K562 (cell line): ENCODE data around the gene OSBPL7. TPM values are rescaled to one million over a fixed set of nuclear protein-coding genes. Genes with fewer than 3 reads are reported as not detected.

ENCODE experiments used
- ARHGAP35 ChIP-seq: fragments of 450-650 bp; IDR thresholded peaks from 2 replicates; pipeline ENCODE4 v1.6.1; 2018; ENCODE audit not compliant: partially characterized antibody
- ARNT ChIP-seq, 2 experiments: fragments of 450-650 bp; IDR thresholded peaks; 2 replicates each; pipeline ENCODE4 v1.6.1; 2016; ENCODE audit warnings: mild to moderate bottlenecking in 1 of 2
- CBX1 ChIP-seq: sonication (generic); IDR thresholded peaks from 2 replicates; pipeline ENCODE4 v1.6.1; 2016; ENCODE audit warnings: antibody characterized with exemption, low read depth, mild to moderate bottlenecking
- COPS2 ChIP-seq: fragments of 450-650 bp; conservative IDR thresholded peaks from 2 replicates; pipeline ENCODE4 v1.6.1; 2016; ENCODE audit warnings: mild to moderate bottlenecking, moderate library complexity
- CREB3L1 ChIP-seq: fragments of 450-650 bp; IDR thresholded peaks from 2 replicates; pipeline ENCODE4 v1.6.1; 2014; ENCODE audit warnings: low read depth, mild to moderate bottlenecking, moderate library complexity, borderline replicate concordance
- EGR1 ChIP-seq: fragments of 450-650 bp; conservative IDR thresholded peaks from 2 replicates; pipeline ENCODE4 v1.6.1; 2017; ENCODE audit warnings: mild to moderate bottlenecking
- EP400 ChIP-seq: fragments of 450-650 bp; IDR thresholded peaks from 2 replicates; pipeline ENCODE4 v1.6.1; 2017; ENCODE audit warnings: antibody characterized with exemption, mild to moderate bottlenecking, moderate library complexity
- FOXA3 ChIP-seq, 2 experiments: fragments of 450-650 bp in 1 of 2; sonication (generic) in 1 of 2; formaldehyde crosslinking; IDR thresholded peaks in 1 of 2; conservative IDR thresholded peaks in 1 of 2; 2 replicates each; pipeline versions ENCODE4 v1.4.0 to v1.8.0; 2020 to 2022; ENCODE audit warnings: mild to moderate bottlenecking in 2 of 2, missing genetic modification reagents in 1 of 2
- FOXK2 ChIP-seq, 2 experiments: fragments of 450-650 bp; IDR thresholded peaks in 1 of 2; conservative IDR thresholded peaks in 1 of 2; 2 replicates each; pipeline ENCODE4 v1.6.1; 2016; ENCODE audit warnings: low read depth in 2 of 2, mild to moderate bottlenecking in 1 of 2
- GTF2F1 ChIP-seq: IDR thresholded peaks from 2 replicates; pipeline ENCODE4 v1.6.1; 2011; ENCODE audit warnings: low read depth, low read length, improper control_type of control experiment
- HES1 ChIP-seq: fragments of 450-650 bp; IDR thresholded peaks from 2 replicates; pipeline ENCODE4 v1.6.1; 2016; ENCODE audit warnings: low read depth, mild to moderate bottlenecking, moderate library complexity
- HNRNPUL1 ChIP-seq: fragments of 200-400 bp; formaldehyde crosslinking; IDR thresholded peaks from 2 replicates; pipeline ENCODE4 v1.6.1; 2017; ENCODE audit warnings: low read length
- HOXB6 ChIP-seq: fragments of 250-450 bp; sonication (Bioruptor Pico); IDR thresholded peaks from 2 replicates; pipeline ENCODE4 v1.5.1; 2022; ENCODE audit warnings: mild to moderate bottlenecking, borderline replicate concordance
- HSF4 ChIP-seq: fragments of 250-450 bp; sonication (Bioruptor Pico); IDR thresholded peaks from 2 replicates; pipeline ENCODE4 v2.1.2; 2022; ENCODE audit warnings: mild to moderate bottlenecking, moderate library complexity, borderline replicate concordance
- KAT2B ChIP-seq: IDR thresholded peaks from one replicate; pipeline ENCODE4 v1.6.1; 2012; ENCODE audit warnings: low read depth, mild to moderate bottlenecking, control low read depth, inconsistent platforms, low read length, moderate library complexity
- MCM7 ChIP-seq, 2 experiments: fragments of 450-650 bp; IDR thresholded peaks; 2 replicates each; pipeline ENCODE4 v1.6.1; 2016 to 2018
- NR2C1 ChIP-seq, 2 experiments: fragments of 450-650 bp; IDR thresholded peaks; 2 replicates each; pipeline ENCODE4 v1.6.1; 2017; ENCODE audit warnings: mild to moderate bottlenecking in 2 of 2, antibody characterized with exemption in 1 of 2, inconsistent platforms in 1 of 2, missing compliant biosample characterization in 1 of 2, missing genetic modification characterization in 1 of 2
- POLR2AphosphoS2 ChIP-seq: IDR thresholded peaks from 2 replicates; pipeline ENCODE4 v1.6.1; 2012; ENCODE audit warnings: low read length, improper control_type of control experiment
- POLR2B ChIP-seq: fragments of 450-650 bp; IDR thresholded peaks from 2 replicates; pipeline ENCODE4 v1.6.1; 2018; ENCODE audit warnings: low read depth; ENCODE audit not compliant: partially characterized antibody
- RBM17 ChIP-seq: fragments of 200-400 bp; formaldehyde crosslinking; IDR thresholded peaks from 2 replicates; pipeline ENCODE4 v1.6.1; 2017; ENCODE audit warnings: low read depth, mild to moderate bottlenecking, low read length, borderline replicate concordance
- RUNX1 ChIP-seq: sonication (generic); IDR thresholded peaks from 2 replicates; pipeline ENCODE4 v1.6.1; 2016; ENCODE audit warnings: antibody characterized with exemption, low read depth
- TBL1XR1 ChIP-seq, 2 experiments: IDR thresholded peaks; 2 replicates each; pipeline ENCODE4 v1.6.1; 2012; ENCODE audit warnings: improper control_type of control experiment in 2 of 2, low read length in 2 of 2, mild to moderate bottlenecking in 1 of 2
- TCF7L2 ChIP-seq: fragments of 150-350 bp; IDR thresholded peaks from 2 replicates; pipeline ENCODE4 v1.6.1; 2016; ENCODE audit warnings: low read depth, mild to moderate bottlenecking, low read length, moderate library complexity
- TRIM24 ChIP-seq, 2 experiments: fragments of 450-650 bp; IDR thresholded peaks; 2 replicates each; pipeline ENCODE4 v1.6.1; 2016
- ZC3H11A ChIP-seq: IDR thresholded peaks from 2 replicates; pipeline ENCODE4 v1.6.1; 2012; ENCODE audit warnings: low read depth, low read length, improper control_type of control experiment
- ZNF3 ChIP-seq: fragments of 250-450 bp; sonication (Bioruptor Pico); IDR thresholded peaks from 2 replicates; pipeline ENCODE4 v1.5.0; 2021; ENCODE audit warnings: mild to moderate bottlenecking, moderate library complexity
- polyA plus RNA-seq, 8 experiments: library from polyadenylated mRNA; depleted of rRNA in 4 of 8; stranded (reverse) in 5 of 8; unstranded in 3 of 8; fragments of >200 nt; fragmentation: Nextera tagmentation in 2 of 8; fragmentation: Illumina TruSeq in 1 of 8; extraction: Ambion mirVana in 2 of 8; extraction: Trizol in 1 of 8; gene quantifications; 2 replicates each; pipeline versions ENCODE4 v1.2.1 to v1.2.3, GENCODE V29; 2011 to 2014; ENCODE audit warnings: inconsistent platforms in 1 of 8, missing spikeins in 1 of 8
- total RNA-seq, 7 experiments: library from RNA; depleted of rRNA in 6 of 7; stranded (reverse); fragments of >200 nt in 6 of 7; fragmentation: Illumina TruSeq in 2 of 7; extraction: Trizol in 2 of 7; gene quantifications; 2 replicates each; pipeline versions ENCODE4 v1.2.1 to v1.2.3, GENCODE V29; 2011 to 2021; ENCODE audit warnings: low replicate concordance in 1 of 7
- TF ChIP-seq, protein P1 (sequence below): fragments of 250-450 bp; sonication (Bioruptor Pico); IDR thresholded peaks from 2 replicates; pipeline ENCODE4 v1.4.0; 2020; ENCODE audit warnings: mild to moderate bottlenecking

Gene OSBPL7
- total and polyA plus RNA-seq, 9 of the 15 experiments (the other 6 are each of a cell fraction or from before 2014, with no cell fraction given), result 0.32 to 11.9 (median 5.8) TPM

GRCh38 chr17:47850692-47851573 lies 29.3 kb upstream of the OSBPL7 start, which contains the start of gene SP6 (continued):
- TF ChIP-seq HES1 (no peak), ARNT (IDR thresholded peaks at IDR 0.05) (no peak), POLR2B (no peak), ZC3H11A (no peak), RUNX1 (no peak), POLR2AphosphoS2 (no peak), MCM7 (IDR thresholded peaks at IDR 0.05) (no peak), TRIM24 (IDR thresholded peaks at IDR 0.05) (no peak), CBX1 (no peak), NR2C1 (IDR thresholded peaks at IDR 0.05) (no peak), NR2C1 (tag; IDR thresholded peaks at IDR 0.05) (peak; percentile 10; the same call in 1 of the 2 replicates), FOXA3 (CRISPR knock-in tag; conservative IDR thresholded peaks at IDR 0.05 in 1 of 2, IDR thresholded peaks at IDR 0.05 in 1 of 2) (no peak), KAT2B (no peak), COPS2 (no peak), GTF2F1 (0 out of 2 replicates have a peak, but pooled peaks have one; percentile 25), HNRNPUL1 (no peak), HOXB6 (no peak), RBM17 (no peak), ARHGAP35 (no peak), CREB3L1 (0 out of 2 replicates have a peak, but pooled peaks have one; percentile 50), FOXK2 (conservative IDR thresholded peaks at IDR 0.05 in 1 of 2, IDR thresholded peaks at IDR 0.05 in 1 of 2; ENCODE audit: low read depth in 2 of 2) (no peak), ZNF3 (no peak), TBL1XR1 (IDR thresholded peaks at IDR 0.05; ENCODE audit: low read length in 2 of 2) (peak in 1 of 2 experiments; percentile 38; a peak in 1 of 4 replicates), HSF4 (CRISPR knock-in tag) (no peak), EGR1 (peak; percentile 80), EP400 (no peak), TCF7L2 (no peak)
- TF ChIP-seq, protein P1, sequence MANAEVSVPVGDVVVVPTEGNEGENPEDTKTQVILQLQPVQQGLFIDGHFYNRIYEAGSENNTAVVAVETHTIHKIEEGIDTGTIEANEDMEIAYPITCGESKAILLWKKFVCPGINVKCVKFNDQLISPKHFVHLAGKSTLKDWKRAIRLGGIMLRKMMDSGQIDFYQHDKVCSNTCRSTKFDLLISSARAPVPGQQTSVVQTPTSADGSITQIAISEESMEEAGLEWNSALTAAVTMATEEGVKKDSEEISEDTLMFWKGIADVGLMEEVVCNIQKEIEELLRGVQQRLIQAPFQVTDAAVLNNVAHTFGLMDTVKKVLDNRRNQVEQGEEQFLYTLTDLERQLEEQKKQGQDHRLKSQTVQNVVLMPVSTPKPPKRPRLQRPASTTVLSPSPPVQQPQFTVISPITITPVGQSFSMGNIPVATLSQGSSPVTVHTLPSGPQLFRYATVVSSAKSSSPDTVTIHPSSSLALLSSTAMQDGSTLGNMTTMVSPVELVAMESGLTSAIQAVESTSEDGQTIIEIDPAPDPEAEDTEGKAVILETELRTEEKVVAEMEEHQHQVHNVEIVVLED (CRISPR knock-in tag), result no peak
